SJCRH30 (cell line): Measurements from ENCODE around the gene ZKSCAN8. TPM values are rescaled to one million over a fixed set of nuclear protein-coding genes. Genes with fewer than 3 reads are reported as not detected.

Experiments
- DNase-seq, 2 experiments: peaks; one replicate each; pipeline ENCODE4 v3.0.0-alpha.2; 2015 to 2020
- H3K27ac ChIP-seq: fragments of 250-450 bp; sonication (Bioruptor Pico); 2 replicates; pipeline ENCODE4 v1.5.1; 2020; ENCODE audit warnings: mild to moderate bottlenecking, moderate library complexity
- H3K27me3 ChIP-seq: fragments of 250-450 bp; sonication (Bioruptor Pico); 2 replicates; pipeline ENCODE4 v1.5.1; 2020; ENCODE audit warnings: mild to moderate bottlenecking, moderate library complexity
- H3K36me3 ChIP-seq: fragments of 250-450 bp; sonication (Bioruptor Pico); 2 replicates; pipeline ENCODE4 v1.5.1; 2020; ENCODE audit warnings: mild to moderate bottlenecking, moderate library complexity
- H3K4me1 ChIP-seq: fragments of 250-450 bp; sonication (Bioruptor Pico); 2 replicates; pipeline ENCODE4 v1.5.1; 2020; ENCODE audit warnings: mild to moderate bottlenecking, moderate library complexity
- H3K4me3 ChIP-seq: fragments of 250-450 bp; sonication (Bioruptor Pico); 2 replicates; pipeline ENCODE4 v1.5.1; 2020; ENCODE audit warnings: mild to moderate bottlenecking, moderate library complexity
- H3K9me3 ChIP-seq: fragments of 250-450 bp; sonication (Bioruptor Pico); replicated peaks from 2 replicates; pipeline ENCODE4 v1.5.1; 2020; ENCODE audit warnings: mild to moderate bottlenecking, moderate library complexity
- total RNA-seq: library from RNA; depleted of rRNA; stranded (reverse); fragments of >200 nt; shearing (Covaris generic); gene quantifications from 2 replicates; pipeline ENCODE4 v1.2.3, GENCODE V29; 2014

The ZKSCAN8 gene
- total RNA-seq, 1 experiment from 2014 or later = 24.6 TPM

DNA sequence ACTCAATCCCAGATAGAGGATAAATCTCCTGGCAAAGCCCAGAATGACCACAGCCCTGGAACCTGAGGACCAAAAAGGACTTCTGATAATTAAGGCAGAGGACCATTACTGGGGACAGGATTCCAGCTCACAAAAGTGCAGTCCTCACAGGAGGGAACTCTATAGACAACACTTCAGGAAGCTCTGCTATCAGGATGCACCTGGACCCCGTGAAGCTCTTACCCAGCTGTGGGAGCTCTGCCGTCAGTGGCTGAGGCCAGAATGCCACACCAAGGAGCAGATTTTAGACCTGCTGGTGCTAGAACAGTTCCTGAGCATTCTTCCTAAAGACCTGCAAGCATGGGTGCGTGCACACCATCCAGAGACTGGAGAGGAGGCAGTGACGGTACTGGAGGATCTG is 16.3 kb upstream of the ZKSCAN8 start:
- Histone ChIP-seq H3K4me1 (no peaks in the 10 kb centered on the region), H3K27ac (no peak overlapping the region), H3K4me3 (no peak overlapping the region), H3K36me3 (peaks cover 8% of the 10 kb centered on the region; the same call in 1 of the 2 replicates), H3K9me3 (no peaks in the 10 kb centered on the region), H3K27me3 (no peaks in the 10 kb centered on the region)
- no peak for DNase-seq

GRCh38 chr6:28134015-28134414 is 7.7 kb upstream of the ZKSCAN8 start:
- Histone ChIP-seq H3K27me3 (no peaks in the 10 kb centered on the region), H3K36me3 (peaks cover 2% of the 10 kb centered on the region; the same call in 1 of the 2 replicates), H3K4me3 (no peak overlapping the region), H3K4me1 (no peaks in the 10 kb centered on the region), H3K27ac (no peak overlapping the region), H3K9me3 (no peaks in the 10 kb centered on the region)
- peak; percentile 28 to 53 for DNase-seq

DNA sequence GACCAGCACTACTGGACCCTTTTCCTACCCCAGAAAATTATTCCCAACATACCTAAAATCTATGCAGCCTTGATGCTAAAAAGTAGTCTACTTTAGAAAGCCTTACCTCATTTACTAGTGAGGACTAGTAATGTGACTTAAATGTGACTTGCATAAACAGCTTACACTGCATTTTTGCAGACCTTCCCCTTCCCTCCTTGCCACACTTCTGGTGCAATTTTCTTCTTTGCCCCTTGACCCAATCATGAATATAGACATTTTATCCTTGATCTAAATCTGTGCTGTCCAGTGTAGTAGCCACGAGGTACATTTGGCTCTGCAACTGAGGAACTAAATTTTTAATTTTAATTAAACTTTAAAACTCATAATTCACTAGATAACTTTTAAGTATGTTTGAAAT is 7.0 kb upstream of the ZKSCAN8 start:
- H3K4me3 ChIP-seq = no peak overlapping the region
- no peaks in the 10 kb centered on the region for H3K9me3 ChIP-seq
- H3K27me3 ChIP-seq = no peaks in the 10 kb centered on the region
- DNase-seq = no peak
- no peak overlapping the region for H3K27ac ChIP-seq
- peaks cover 2% of the 10 kb centered on the region; the same call in 1 of the 2 replicates for H3K36me3 ChIP-seq
- no peaks in the 10 kb centered on the region for H3K4me1 ChIP-seq

- Histone ChIP-seq H3K4me3 (no peak overlapping the region), H3K27ac (no peak overlapping the region), H3K4me1 (no peaks in the 10 kb centered on the region), H3K27me3 (no peaks in the 10 kb centered on the region), H3K9me3 (no peaks in the 10 kb centered on the region), H3K36me3 (peaks cover 2% of the 10 kb centered on the region; the same call in 1 of the 2 replicates)
- no peak for DNase-seq
Measured at GRCh38 chr6:28135393-28135792, 6.3 kb upstream of the ZKSCAN8 start.

DNA sequence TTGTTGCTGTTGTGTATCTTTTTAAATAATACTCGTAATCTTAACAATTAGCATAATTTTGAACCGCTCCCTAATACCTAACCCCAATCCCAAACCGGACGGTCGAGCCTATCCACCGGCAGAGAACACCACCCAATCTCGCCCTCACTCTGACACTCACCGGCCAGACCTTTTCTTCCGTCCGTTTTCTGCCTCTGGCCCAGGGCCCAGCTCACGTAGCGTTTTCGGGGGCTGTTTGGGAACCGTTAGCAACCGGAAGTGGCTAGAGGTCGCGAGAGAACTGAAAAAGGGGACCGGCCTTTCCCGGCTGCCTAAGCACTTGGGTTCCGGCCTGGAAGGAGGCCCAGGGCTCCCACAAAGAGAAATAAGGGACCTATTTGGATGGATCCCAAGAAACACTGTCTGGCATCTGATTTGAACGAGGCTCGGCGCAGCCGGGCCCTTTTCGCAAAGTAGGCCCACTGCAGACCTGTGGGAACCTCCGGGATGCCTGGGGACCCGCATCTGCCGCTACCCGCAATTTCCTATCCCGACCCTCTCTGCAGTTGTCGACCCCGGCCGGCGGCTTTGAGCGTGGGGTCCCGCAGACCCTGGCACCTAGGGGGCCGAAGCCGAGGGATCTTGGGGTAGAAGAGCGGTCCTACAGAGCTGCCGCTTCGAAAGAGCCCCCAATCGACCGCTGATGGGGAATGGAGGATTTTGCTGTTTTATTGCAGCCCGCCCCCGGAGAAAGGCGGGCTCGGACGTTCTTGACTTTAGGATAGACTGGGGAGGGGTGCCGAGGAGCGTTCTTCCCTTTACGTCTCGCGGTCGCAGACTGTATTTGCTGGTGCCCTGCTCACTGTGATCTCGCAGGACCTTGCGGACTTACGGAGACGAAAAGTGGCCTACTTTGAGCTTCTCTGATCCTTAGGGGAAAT is 4.8 kb upstream of the ZKSCAN8 start:
- H3K9me3 ChIP-seq = no peaks in the 10 kb centered on the region
- H3K36me3 ChIP-seq = 0 out of 2 replicates have a peak, but pooled peaks cover 2% of the 10 kb centered on the region
- H3K4me3 ChIP-seq = peak overlapping the region; percentile 80
- DNase-seq = peak; percentile 91 to 95
- peak overlapping the region; percentile 83 for H3K27ac ChIP-seq
- H3K27me3 ChIP-seq = no peaks in the 10 kb centered on the region
- no peaks in the 10 kb centered on the region for H3K4me1 ChIP-seq

- 0 out of 2 replicates have a peak, but pooled peaks cover 2% of the 10 kb centered on the region for H3K36me3 ChIP-seq
- no peaks in the 10 kb centered on the region for H3K9me3 ChIP-seq
- H3K27ac ChIP-seq = peak overlapping the region; percentile 83
- no peaks in the 10 kb centered on the region; the same call in 1 of the 2 replicates for H3K4me1 ChIP-seq
- no peaks in the 10 kb centered on the region for H3K27me3 ChIP-seq
- peak overlapping the region; percentile 80 for H3K4me3 ChIP-seq
- DNase-seq = peak in 1 of 2 experiments; percentile 9
Measured at GRCh38 chr6:28137505-28137981, 4.1 kb upstream of the ZKSCAN8 start.

DNA sequence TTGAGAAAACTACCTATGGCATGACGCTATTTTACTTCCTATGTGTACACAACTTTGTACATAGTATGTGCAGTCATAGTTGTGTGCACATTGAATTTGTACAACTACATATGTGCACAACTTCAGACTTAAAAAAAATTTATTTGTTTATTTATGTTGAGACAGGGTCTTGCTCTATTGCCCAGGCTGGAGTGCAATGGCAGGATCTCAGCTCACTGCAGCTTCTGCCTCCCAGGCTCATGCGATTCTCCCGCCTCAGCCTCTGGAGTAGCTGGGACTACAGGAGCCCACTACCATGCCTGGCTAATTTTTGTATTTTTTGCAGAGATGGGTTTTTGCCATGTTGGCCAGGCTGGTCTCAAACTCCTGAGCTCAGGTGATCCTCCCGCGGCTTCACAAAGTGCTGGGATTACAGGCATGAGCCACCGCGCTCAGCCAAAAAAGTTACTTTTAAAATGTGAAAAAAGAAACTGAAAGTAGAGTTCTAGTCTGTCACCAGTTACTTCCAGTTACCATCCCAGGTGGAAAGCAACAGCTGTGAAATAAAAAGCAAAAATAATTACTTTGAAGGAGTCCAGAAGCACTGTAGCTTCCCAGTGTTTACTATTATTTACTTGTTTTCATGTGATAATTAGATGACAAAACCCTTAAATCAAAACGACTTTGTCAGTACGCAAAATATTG is 1.7 kb upstream of the ZKSCAN8 start:
- Histone ChIP-seq H3K27ac (no peak overlapping the region), H3K4me3 (no peak overlapping the region)

DNA sequence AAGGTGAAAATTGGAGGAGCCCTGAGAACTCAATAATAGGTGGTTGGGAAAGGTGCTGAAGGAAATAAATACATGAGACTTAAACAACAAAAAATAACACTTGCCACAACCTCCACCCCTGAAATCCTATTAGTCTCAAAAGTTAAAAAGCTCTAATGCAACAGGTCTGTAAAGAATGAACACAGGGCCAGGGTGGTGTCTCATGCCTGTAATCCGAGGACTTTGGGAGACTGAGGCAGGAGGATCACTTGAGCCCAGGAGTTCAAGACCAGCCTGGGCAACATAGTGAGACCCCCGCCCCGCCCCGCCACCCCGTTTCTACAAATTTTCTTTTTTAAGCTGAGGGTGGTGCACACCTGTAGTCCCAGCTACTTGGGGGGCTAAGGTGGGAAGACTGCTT is 1.1 kb upstream of the ZKSCAN8 start:
- Histone ChIP-seq H3K4me1 (peaks cover 6% of the 10 kb centered on the region), H3K27ac (no peak overlapping the region), H3K4me3 (no peak overlapping the region), H3K36me3 (peaks cover 10% of the 10 kb centered on the region; the same call in 1 of the 2 replicates), H3K9me3 (no peaks in the 10 kb centered on the region), H3K27me3 (no peaks in the 10 kb centered on the region)
- DNase-seq = no peak

More for the DNA sequence above, 1.7 kb upstream of the ZKSCAN8 start:
- no peaks in the 10 kb centered on the region for H3K9me3 ChIP-seq
- DNase-seq = no peak
- peaks cover 6% of the 10 kb centered on the region for H3K4me1 ChIP-seq
- peaks cover 3% of the 10 kb centered on the region; the same call in 1 of the 2 replicates for H3K36me3 ChIP-seq
- no peaks in the 10 kb centered on the region for H3K27me3 ChIP-seq

DNA sequence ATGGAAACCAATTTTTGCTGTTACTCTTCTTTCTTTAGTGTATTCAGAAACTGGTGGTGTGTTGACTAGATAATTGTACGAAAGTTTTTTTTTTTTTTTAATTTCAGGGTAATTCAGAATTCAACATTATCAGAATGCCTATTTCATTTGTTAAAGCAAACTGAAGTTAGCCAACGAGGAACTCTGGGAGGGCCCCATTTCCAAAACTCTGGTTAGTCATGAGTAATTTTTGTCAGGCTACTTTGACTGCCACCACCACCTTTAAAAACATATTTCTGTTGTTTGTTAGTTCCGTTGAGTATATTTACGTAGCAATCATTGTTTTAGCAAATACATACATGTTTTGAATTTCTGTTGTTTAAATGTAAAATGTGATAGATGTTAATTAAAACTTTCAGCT is 763 bp downstream of the ZKSCAN8 start:
- H3K27me3 ChIP-seq = no peaks in the 10 kb centered on the region
- H3K27ac ChIP-seq = peak overlapping the region; percentile 61; the same call in 1 of the 2 replicates
- no peaks in the 10 kb centered on the region for H3K9me3 ChIP-seq
- DNase-seq = no peak
- H3K4me3 ChIP-seq = peak overlapping the region; percentile 80
- peaks cover 6% of the 10 kb centered on the region for H3K4me1 ChIP-seq
- peaks cover 19% of the 10 kb centered on the region; the same call in 1 of the 2 replicates for H3K36me3 ChIP-seq

- Histone ChIP-seq H3K27ac (no peak overlapping the region), H3K27me3 (no peaks in the 10 kb centered on the region), H3K4me1 (peaks cover 6% of the 10 kb centered on the region), H3K9me3 (no peaks in the 10 kb centered on the region), H3K4me3 (no peak overlapping the region), H3K36me3 (peaks cover 40% of the 10 kb centered on the region)
- no peak for DNase-seq
Measured at GRCh38 chr6:28145231-28145630, 3.5 kb downstream of the ZKSCAN8 start.

DNA sequence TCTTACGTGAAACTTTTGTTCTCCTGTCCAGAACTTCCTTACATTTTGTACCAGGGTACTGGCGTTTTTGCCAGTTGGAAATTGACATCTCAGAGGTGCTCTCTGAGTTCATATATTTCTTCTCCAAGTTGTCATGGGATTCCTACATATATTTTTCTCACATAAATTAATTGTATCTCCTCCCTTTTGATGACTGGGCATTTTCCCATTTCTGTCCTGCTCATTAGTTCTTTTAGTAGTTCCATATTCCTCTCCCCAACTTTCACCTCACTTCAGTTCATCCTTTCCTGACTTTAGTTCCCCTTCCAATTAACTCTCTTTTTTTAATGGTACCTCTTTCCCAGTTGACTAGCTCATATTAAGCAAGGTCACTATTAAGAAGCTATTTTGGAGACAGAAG is 10.8 kb downstream of the ZKSCAN8 start:
- H3K27ac ChIP-seq = no peak overlapping the region
- DNase-seq = no peak
- H3K9me3 ChIP-seq = no peaks in the 10 kb centered on the region
- H3K4me3 ChIP-seq = no peak overlapping the region
- no peaks in the 10 kb centered on the region for H3K4me1 ChIP-seq
- peaks cover 75% of the 10 kb centered on the region for H3K36me3 ChIP-seq
- H3K27me3 ChIP-seq = no peaks in the 10 kb centered on the region

- Histone ChIP-seq H3K36me3 (peaks cover 71% of the 10 kb centered on the region), H3K27ac (no peak overlapping the region), H3K4me1 (no peaks in the 10 kb centered on the region), H3K27me3 (no peaks in the 10 kb centered on the region), H3K4me3 (no peak overlapping the region), H3K9me3 (no peaks in the 10 kb centered on the region)
- DNase-seq = no peak
Measured at GRCh38 chr6:28153546-28153945, 11.9 kb downstream of the ZKSCAN8 start.

DNA sequence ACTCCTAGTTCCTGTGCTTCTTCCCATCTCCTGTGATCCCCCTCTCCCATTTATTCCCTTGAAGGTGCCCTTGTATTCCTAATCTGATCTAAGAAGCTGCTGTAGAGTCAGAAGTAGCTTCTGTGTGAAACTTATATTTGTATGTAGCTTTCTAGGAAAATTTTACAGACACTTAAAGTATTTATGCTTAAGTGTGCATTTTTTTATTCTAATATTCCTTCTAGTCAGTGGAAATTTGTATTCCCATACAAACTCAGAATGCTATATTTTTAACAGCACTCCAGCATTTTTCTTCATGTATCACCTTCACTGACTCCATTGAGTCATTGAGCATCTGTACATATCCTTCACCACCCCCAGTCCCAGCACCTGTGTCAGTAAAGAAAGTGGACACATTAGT is 12.7 kb downstream of the ZKSCAN8 start:
- H3K9me3 ChIP-seq = no peaks in the 10 kb centered on the region
- peaks cover 63% of the 10 kb centered on the region for H3K36me3 ChIP-seq
- no peaks in the 10 kb centered on the region for H3K4me1 ChIP-seq
- no peak overlapping the region for H3K27ac ChIP-seq
- no peak overlapping the region for H3K4me3 ChIP-seq
- no peaks in the 10 kb centered on the region for H3K27me3 ChIP-seq
- DNase-seq = no peak

DNA sequence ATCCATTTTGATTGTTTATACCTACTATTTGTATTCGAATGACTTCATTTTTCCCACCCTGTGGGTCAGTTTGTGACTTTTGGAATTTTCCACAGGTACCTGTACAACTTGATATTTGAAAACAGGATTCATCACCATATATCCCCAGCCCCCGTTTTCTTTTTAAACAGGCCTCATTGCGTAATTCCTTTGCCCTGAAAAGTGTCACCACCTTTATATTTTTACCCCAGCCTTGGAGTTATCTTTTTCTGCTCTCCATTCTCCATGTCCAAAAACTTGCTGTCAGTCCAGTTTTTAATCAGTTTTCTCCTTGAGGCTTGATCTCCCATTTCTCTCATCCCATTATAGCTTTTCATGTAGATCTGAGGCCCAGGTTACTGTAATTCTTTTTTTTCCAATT is 16.6 kb downstream of the ZKSCAN8 start:
- no peaks in the 10 kb centered on the region for H3K27me3 ChIP-seq
- no peak overlapping the region for H3K4me3 ChIP-seq
- DNase-seq = no peak
- no peak overlapping the region for H3K27ac ChIP-seq
- no peaks in the 10 kb centered on the region for H3K9me3 ChIP-seq
- H3K36me3 ChIP-seq = peaks cover 25% of the 10 kb centered on the region
- peaks cover 8% of the 10 kb centered on the region for H3K4me1 ChIP-seq
